GM19193 (cell line): ENCODE results near the gene DNAJC11.
A peak's percentile ranks its signal among the peaks of the same experiment; 100 is the strongest.

ENCODE experiments used
- POLR2A ChIP-seq: IDR thresholded peaks from 4 replicates; pipeline ENCODE4 v1.6.1; 2011; ENCODE audit not compliant: insufficient read depth, insufficient read length; ENCODE audit errors: extremely low read depth

DNAJC11 gene

DNA sequence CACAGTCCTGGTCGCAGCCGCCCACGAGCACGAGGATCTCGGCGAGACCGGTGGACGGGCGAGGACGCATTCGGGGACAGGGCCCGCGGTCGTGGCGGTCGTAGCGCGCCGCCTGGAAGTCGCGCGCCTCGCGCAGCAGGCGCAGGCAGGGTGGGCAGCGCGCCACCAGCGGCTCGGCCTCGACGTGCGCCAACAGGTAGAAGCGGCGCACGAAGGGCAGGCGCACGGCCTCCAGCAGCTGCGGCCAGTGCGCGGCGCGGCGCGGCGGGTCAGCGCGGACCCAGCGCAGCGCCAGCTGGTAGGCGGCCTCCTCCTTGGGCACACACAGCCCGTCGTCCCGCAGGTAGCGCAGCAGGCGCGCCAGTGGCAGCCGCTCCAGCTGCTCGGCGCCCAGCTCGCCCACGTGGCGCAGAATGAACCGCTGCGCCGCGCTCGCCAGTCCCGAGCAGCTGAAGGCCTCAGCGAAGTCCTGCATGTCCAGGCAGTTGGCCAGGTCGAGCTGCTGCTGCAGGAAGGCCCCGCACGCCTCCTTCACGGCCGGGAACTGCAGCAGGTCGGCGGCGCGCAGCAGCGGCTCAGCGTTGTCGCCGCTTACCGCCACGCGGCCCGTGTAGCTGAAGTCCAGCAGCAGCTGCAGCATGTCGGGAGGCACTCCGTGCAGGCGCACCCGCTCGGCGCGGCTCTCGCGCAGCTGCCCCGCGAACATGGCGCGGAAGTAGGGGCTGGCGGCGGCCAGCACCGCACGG is 99.5 kb downstream of the DNAJC11 start:
- TF ChIP-seq POLR2A: no peak

DNA sequence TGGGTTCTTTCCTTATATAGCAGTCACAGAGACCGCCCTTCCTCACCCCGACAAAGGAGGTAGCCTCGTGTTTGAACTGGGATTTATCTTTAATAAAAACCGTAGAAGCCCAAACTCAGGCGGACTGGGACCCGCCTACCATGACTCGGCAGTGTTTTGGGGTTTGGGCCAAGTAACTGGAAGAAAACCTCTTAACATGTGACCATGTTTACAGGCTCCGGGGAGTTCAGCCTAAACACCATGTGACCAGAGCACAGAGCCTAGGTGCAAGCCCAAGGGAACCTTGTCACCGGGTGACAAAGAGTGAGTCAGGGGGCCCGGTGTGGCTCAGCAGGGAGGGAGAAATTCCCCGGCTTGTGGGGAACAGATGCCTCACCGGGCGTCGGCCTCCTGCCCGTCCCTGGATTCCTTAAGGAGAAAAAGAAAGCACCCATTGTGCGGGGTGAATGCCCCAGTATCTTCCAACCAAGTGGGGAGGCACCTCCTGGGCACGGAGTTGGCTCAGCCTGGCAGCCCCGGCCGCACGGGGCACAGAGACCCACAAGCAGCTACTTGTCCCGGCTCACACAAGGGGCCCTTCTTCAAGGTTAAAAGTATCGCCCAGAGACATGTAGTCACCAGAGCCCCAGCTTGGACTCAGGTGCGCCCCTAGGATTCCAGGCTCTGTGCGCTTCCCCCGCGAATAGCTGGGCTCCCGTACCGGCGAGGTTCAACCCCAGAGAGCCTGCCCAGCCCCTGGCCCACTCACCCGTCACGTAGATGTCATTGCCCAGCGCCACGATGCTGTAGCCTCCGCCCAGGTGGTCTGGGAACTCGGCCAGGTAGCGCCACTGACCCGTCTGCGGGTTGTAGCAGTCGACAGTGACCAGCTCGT is 100.3 kb downstream of the DNAJC11 start:
- peak; percentile 3 for TF ChIP-seq POLR2A

DNA sequence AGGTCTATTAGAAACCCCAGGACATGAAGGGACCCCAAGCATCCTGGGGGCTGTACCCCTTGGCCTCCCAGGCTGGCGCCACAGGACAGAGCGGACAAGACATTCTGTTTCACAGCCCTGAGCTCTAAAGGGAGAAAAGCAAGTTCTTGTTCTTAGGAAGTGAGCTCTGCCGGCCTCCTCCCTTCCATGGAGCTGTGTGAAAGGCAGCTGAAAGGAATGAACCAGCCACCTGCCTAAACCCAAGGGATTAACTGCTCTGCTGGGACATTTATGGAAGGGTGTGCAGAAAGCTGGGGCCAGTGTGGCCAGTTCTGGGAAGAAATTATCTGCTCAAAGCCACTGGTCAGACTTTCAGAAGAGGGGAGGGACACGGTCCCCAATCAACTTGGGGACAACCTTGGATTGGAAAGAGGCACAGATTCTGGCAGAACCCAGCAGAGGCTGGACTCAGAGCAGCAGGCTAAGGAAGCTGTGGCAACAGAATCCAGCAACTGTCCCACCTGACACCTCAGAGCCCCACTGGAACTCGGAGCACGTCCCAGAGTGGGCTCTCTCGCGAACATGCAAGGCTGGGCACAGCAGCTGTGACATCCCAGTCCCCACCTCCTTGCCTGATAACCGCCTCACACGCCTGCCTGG is 101.1 kb downstream of the DNAJC11 start:
- TF ChIP-seq POLR2A: no peak

- TF ChIP-seq POLR2A: no peak
Measured at GRCh38 chr1:6599141-6599975, 102.3 kb downstream of the DNAJC11 start.

- no peak for TF ChIP-seq POLR2A
Measured at GRCh38 chr1:6597777-6598131, 103.9 kb downstream of the DNAJC11 start.

GRCh38 chr1:6596886-6597776 is 104.5 kb downstream of the DNAJC11 start:
- TF ChIP-seq POLR2A: no peak

DNA sequence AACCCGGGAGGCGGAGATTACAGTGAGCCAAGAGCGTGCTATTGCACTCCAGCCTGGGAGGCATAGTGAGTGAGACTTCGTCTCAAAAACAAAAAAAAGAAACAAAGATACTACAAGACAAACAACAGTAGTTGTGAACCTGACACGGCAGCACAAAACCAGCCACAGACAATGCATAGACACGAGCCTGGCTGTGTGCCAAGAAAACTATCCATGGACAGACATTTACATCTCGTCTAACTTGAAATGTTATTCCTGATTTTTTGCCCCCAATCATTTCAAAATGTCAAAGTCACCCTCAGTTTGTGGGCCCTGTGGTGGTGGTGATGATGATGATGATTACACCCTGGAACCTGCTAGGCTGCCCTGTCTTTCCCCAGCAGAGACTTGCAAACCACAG is 105.3 kb downstream of the DNAJC11 start:
- no peak for TF ChIP-seq POLR2A

DNA sequence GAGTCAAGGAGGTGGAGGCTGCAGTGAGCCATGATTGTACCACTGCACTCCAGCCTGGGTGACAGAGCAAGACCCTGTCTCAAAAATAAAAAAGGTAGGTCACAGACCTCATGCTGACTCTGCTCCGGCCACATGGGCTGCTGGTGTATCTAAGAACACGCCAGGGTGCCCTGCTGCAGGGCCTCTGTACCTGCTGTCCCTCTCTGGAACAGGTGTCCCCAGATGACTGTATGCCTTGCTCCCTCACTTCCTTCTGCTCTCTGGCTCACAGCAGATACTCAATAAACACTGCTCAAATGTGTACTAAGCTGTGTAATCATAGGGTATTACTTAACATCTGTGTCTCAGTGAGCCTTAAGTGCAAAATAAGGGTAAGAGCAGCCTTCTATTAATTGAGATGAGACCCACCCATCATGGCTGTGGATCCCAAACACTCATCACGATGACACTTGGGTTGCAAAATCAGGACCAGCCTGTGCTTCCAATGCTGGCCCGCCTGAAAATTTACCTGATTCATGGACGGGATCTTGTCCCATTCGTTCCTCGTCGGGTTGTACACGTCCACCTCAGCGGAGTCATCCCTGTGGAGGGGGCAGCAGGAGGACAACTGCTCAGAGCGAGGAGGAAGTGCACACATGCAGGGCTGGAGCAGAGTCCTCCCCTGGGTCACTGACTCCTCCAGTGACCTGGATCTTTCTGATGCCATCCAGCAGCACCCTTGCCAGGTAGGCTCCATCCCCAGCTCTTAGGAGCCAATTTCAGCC is 106.5 kb downstream of the DNAJC11 start:
- TF ChIP-seq POLR2A: no peak

DNA sequence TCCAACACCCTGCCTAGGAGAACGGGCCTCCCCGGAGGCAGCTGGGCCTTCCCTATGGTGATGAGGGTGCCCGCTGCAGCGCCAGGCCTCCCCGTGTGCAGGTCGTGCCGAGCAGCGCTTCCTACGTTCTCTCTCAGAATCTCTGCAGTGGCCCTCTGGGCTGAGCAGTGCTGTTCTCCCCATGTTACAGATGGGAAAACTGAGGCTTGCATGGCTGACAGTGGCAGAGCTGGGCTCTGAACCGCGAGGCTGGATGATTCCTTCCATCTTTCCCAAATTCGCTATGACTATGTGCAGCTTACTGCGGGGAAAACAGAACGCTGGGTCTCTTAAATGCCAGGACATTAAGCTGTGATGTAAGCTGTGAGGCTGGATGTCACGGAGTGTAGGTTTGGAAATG is 107.8 kb downstream of the DNAJC11 start:
- TF ChIP-seq POLR2A: no peak

DNA sequence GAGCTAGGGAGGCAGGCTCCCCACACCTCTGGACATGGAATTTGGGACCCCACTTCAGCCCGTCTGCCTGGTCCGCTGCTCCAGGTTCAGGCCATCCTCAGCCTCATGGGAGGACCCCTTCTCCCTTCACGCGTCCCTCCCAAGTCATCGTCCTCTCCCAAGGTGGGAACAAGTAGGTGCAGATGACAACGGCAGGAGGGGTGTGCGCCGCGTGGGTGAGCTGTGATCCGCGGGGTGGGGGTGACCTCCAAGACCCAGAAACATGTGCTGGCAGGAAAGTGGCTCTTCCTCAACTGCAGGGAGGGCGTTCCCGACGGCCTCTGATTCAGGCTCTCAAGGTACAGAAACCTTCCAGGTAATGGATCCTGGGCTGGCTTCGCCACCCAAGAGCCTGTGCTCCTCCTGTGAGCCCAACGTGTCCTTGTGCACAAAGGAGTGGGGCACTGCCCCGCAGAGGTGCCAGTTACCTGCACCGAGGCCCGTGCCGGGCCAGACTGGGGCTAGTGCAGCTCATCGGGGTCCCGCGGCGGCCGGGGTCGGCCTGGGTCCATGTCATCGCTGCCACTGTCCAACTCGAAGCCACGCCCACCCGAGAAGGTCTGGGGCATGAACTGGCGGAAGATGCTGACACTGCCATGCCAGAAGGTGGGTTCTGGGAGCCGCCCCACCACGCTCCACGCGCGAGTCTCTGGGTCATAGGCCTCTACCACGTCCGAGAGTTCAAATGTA is 108.6 kb downstream of the DNAJC11 start:
- TF ChIP-seq POLR2A: no peak

DNA sequence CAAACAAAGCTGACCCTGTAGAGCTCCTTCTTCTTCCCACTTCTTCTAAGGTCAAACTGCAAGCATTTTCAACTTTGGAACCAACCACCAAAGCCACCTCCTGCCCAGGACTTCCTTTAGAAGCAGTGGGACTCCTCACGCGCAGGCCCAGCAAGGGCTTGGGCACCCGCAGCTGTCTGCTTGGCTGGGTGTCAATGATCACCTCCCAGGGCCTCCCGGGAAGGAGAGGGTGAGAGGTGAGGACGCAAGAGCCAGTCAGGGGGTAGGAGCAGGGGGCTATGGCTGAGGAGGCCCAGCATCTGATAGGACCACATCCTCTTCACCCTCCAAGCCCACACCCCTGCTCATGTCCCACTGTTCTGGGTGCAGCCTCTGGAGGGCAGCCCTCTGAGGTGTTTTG is 109.2 kb downstream of the DNAJC11 start:
- no peak for TF ChIP-seq POLR2A

- no peak for TF ChIP-seq POLR2A
Measured at GRCh38 chr1:6591644-6592043, 110.0 kb downstream of the DNAJC11 start.
